ENCODE measurements around the gene DENND1A.

DNA sequence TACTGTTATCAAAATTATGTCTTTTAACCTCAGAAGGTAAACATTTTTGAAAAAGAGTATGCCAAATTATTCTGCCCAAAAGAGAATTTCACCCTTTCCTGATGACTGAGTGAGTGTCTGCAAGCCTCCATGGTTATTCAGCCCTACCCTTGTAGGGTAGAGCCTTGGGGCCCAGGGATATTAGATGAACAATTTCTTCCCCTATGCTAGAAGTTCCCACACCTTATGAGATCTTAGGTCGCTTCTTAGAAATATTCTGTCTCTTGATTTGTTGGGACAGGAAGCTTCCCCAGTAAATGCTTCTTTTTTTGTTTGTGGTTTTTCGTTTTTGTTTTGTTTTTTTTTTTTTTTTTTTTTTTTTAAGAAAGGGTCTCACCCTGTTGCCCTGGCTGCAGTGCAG lies 570.8 kb downstream of the DENND1A start:
- TF ChIP-seq SUZ12 (IDR thresholded peaks at IDR 0.05) (no peak), HDGF (IDR thresholded peaks at IDR 0.05; ENCODE audit: borderline replicate concordance) (no peak), CTBP1 (IDR thresholded peaks at IDR 0.05; ENCODE audit: borderline replicate concordance) (no peak), FOXM1 (IDR thresholded peaks at IDR 0.05; ENCODE audit: borderline replicate concordance) (no peak), ELF4 (IDR thresholded peaks at IDR 0.05) (no peak), SP1 (IDR thresholded peaks at IDR 0.05) (no peak), ZNF384 (IDR thresholded peaks at IDR 0.05) (no peak)
- TF ChIP-seq, protein P1, sequence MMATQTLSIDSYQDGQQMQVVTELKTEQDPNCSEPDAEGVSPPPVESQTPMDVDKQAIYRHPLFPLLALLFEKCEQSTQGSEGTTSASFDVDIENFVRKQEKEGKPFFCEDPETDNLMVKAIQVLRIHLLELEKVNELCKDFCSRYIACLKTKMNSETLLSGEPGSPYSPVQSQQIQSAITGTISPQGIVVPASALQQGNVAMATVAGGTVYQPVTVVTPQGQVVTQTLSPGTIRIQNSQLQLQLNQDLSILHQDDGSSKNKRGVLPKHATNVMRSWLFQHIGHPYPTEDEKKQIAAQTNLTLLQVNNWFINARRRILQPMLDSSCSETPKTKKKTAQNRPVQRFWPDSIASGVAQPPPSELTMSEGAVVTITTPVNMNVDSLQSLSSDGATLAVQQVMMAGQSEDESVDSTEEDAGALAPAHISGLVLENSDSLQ (IDR thresholded peaks at IDR 0.05): no peak

All from HEK293T (cell line).